Colonic mucosa (tissue), 4 donors: ENCODE results near the gene STK32B. TPM values are rescaled to one million over a fixed set of nuclear protein-coding genes. Genes with fewer than 3 reads are reported as not detected.

Experiments used
- DNase-seq: peaks from one replicate; pipeline ENCODE4 v3.0.0-alpha.2; 2020
- H3K27ac ChIP-seq: fragments of 200-600 bp; one replicate; pipeline ENCODE4 v1.8.0; 2021
- H3K27me3 ChIP-seq: fragments of 200-600 bp; one replicate; pipeline ENCODE4 v1.8.0; 2021
- H3K36me3 ChIP-seq: fragments of 200-600 bp; one replicate; pipeline ENCODE4 v1.8.0; 2021
- H3K4me1 ChIP-seq: fragments of 200-600 bp; one replicate; pipeline ENCODE4 v1.8.0; 2021; ENCODE audit warnings: mild to moderate bottlenecking
- H3K4me3 ChIP-seq: fragments of 200-600 bp; one replicate; pipeline ENCODE4 v1.8.0; 2021
- H3K9ac ChIP-seq, 2 donors: one replicate each; pipeline ENCODE4 v1.7.0; 2013; ENCODE audit warnings: control low read depth in 2 of 2, low read depth in 2 of 2, low read length in 2 of 2
- H3K9me3 ChIP-seq: fragments of 200-600 bp; one replicate; pipeline ENCODE4 v1.8.0; 2021
- CTCF ChIP-seq: fragments of 200-600 bp; IDR thresholded peaks from one replicate; pipeline ENCODE4 v1.8.0; 2022; ENCODE audit warnings: antibody characterized with exemption, mild to moderate bottlenecking
- intact Hi-C: fragments of 100-400 bp; cut with DNase I; formaldehyde crosslinking; loops from one replicate; pipeline ENCODE4 v1.14.1; 2022
- total RNA-seq, 2 donors: library from RNA; stranded (reverse); fragmentation: NEBNext Ultra II Directional in 1 of 2; extraction: Animal tissue kit (Norgen Biotek cat#: 25700) in 1 of 2; gene quantifications; one replicate each; pipeline ENCODE4 v1.2.1, GENCODE V29; 2021
- donor health status: healthy.
- donor health status: DM: no; HTN: no; CAD: no.
- donor health status: DM: no; HTN: no; CAD: no.

Gene STK32B
- total RNA-seq, 2 donors from 2014 or later = 0.64 to 0.82 TPM

DNA sequence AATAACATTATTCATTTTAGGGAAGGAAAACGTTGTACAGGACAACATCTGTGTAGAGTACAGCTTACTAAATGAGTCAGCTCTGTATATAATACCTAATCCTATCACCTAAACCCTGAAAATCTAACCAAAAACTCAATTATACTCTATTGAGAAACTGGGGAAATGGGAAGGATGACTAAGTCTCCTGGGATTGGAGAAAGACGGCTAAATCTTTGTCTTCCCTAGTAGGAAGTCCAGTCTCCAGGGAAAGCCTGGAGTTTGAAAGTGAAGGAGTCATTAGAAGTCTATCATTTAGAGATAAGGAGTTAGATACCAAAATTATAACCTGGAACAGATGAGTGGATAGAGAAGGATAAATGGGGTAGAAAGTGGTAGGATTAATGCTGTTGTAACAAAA, 286.5 kb downstream of the STK32B start:
- TF ChIP-seq CTCF = no peak
- H3K9me3 ChIP-seq = no peaks in the 10 kb centered on the region
- intact Hi-C loops = no loop called here
- H3K27ac ChIP-seq = no peak overlapping the region
- no peaks in the 10 kb centered on the region for H3K36me3 ChIP-seq
- H3K4me1 ChIP-seq = no peaks in the 10 kb centered on the region
- H3K9ac ChIP-seq = no peak overlapping the region
- no peak for DNase-seq
- no peaks in the 10 kb centered on the region for H3K27me3 ChIP-seq
- H3K4me3 ChIP-seq = no peak overlapping the region

DNA sequence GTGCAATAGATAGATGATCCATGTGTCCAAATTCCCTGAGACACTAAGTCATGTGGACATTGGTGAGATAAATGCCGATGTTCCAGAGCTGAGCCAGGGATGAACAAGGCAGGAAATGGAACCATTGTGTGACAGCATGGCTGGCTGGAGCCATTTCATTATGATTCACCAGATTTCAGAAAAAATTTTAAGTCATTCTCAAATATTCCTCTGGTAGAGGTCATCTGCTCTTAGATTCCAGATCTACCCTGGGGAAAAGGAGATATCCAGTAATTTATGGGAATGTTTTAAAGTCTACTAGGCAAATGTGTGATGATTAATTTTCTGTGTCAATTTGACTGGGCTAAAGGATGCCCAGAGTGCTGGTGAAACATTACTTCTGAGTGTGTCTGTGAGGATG, 287.3 kb downstream of the STK32B start:
- no peak overlapping the region for H3K27ac ChIP-seq
- no peaks in the 10 kb centered on the region for H3K4me1 ChIP-seq
- no peaks in the 10 kb centered on the region for H3K36me3 ChIP-seq
- no peak overlapping the region for H3K9ac ChIP-seq
- no peak for TF ChIP-seq CTCF
- DNase-seq = no peak
- no peak overlapping the region for H3K4me3 ChIP-seq
- intact Hi-C loops = no loop called here
- H3K9me3 ChIP-seq = no peaks in the 10 kb centered on the region
- H3K27me3 ChIP-seq = no peaks in the 10 kb centered on the region

DNA sequence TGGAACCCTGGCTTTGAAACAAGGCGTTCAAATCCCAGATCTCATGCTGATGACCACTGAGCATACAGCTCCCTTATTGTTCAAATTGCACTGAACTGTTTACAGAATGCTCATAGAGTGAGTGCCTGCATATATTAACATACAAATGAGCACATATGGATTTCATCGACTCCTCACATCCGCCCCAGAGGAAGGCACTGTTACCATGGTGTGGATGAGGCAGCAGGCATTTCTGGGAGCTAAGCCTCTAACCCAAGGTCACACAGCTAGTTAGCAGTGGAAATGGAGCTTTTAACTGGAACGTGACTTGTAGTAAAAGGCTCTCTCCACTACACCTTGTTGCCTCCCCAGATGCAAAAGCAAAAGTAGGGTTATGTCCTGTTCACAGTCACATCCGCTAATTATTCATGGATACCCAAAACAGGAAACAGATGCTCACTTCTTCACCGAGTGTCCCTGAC, 289.7 kb downstream of the STK32B start:
- Histone ChIP-seq H3K9ac (no peak overlapping the region), H3K27me3 (no peaks in the 10 kb centered on the region), H3K4me1 (no peaks in the 10 kb centered on the region), H3K4me3 (no peak overlapping the region), H3K27ac (no peak overlapping the region), H3K9me3 (no peaks in the 10 kb centered on the region), H3K36me3 (no peaks in the 10 kb centered on the region)
- intact Hi-C loops = no loop called here
- TF ChIP-seq CTCF = no peak
- no peak for DNase-seq

DNA sequence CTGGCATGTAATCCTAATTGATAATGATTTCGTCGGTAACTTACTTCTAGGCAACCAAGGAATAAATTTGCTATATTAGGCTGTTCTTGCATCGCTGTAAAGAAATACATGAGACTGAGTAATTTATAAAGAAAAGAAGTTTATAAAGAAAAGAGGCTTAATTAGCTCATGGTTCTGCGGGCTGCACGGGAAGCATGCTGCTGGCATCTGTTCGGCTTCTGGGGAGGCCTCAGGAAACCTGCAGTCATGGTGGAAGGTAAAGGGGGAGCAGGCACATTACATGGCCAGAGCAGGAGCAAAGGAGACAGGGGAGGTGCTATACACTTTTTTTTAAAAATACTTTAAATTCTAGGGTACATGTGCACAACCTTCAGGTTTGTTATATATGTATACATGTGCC, 290.2 kb downstream of the STK32B start:
- no peak for DNase-seq
- H3K4me1 ChIP-seq = no peaks in the 10 kb centered on the region
- no peaks in the 10 kb centered on the region for H3K27me3 ChIP-seq
- TF ChIP-seq CTCF = no peak
- H3K9me3 ChIP-seq = no peaks in the 10 kb centered on the region
- H3K27ac ChIP-seq = no peak overlapping the region
- intact Hi-C loops = no loop called here
- H3K9ac ChIP-seq = no peak overlapping the region
- no peaks in the 10 kb centered on the region for H3K36me3 ChIP-seq
- no peak overlapping the region for H3K4me3 ChIP-seq

GRCh38 chr4:5355846-5356245, 304.6 kb downstream of the STK32B start:
- DNase-seq = no peak
- intact Hi-C loops = no loop called here
- Histone ChIP-seq H3K9ac (no peak overlapping the region), H3K9me3 (no peaks in the 10 kb centered on the region), H3K4me3 (no peak overlapping the region), H3K27me3 (no peaks in the 10 kb centered on the region), H3K36me3 (no peaks in the 10 kb centered on the region), H3K27ac (no peak overlapping the region), H3K4me1 (no peaks in the 10 kb centered on the region)
- TF ChIP-seq CTCF = no peak

- Histone ChIP-seq H3K4me1 (no peaks in the 10 kb centered on the region), H3K9ac (no peak overlapping the region), H3K27ac (no peak overlapping the region), H3K4me3 (no peak overlapping the region), H3K36me3 (no peaks in the 10 kb centered on the region), H3K9me3 (no peaks in the 10 kb centered on the region), H3K27me3 (no peaks in the 10 kb centered on the region)
- intact Hi-C loops = no loop called here
- no peak for DNase-seq
- TF ChIP-seq CTCF = no peak
Observed at GRCh38 chr4:5357870-5358269, 306.6 kb downstream of the STK32B start.
